ENCODE data around the gene ROS1. TPM values are rescaled to one million over a fixed set of nuclear protein-coding genes. Genes with fewer than 3 reads are reported as not detected.
"Not testable (repeated sequence)": the region's sequence is repeated elsewhere in the genome, so short reads cannot be mapped to it uniquely, and the experiment has no call there.

Gene ROS1
- polyA plus RNA-seq, 3 donors: 0.08 to 0.14 (median 0.14) TPM

DNA sequence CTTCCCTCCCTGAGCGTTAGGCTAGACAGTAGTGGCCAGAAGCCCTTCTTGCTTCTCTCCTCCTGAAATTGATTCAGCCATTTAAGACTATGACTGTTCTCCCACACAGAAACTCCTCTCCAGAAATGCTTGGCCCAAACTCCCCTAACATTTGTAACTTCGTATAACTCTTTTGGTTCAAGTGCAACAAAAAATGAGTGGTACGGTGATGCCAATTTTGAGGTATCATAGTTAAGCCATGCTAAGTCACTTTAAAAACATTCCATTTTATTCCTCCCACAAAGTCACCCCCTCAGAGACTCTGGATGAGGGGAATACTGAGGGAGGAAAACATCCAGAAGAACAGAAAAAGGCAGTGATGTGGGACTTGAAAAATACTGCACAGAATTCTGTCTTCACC lies 21.1 kb upstream of the ROS1 start:
- DNase-seq (ENCODE audit: extremely low read depth in 1 of 11, low read depth in 9 of 11, low spot score in 4 of 11): no peak

DNA sequence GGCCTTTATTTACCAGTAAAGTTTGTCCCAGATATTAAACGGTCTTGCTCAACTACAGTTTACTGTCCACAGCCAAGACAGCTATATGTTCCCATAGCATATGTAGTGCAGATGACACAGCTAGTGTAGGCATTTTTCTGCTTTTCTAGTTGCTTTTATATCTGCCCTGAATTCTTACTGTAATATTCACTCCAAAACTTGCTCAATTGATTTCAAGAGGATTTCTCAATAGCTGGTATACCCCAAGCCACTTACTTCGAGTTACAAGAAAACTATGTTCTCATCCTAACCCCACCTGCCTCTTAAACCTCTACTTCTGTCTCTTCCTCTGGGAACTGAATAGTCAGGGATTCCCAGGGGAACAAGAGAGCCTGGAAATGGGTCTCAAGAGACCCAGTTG lies 18.9 kb upstream of the ROS1 start:
- no peak for DNase-seq (ENCODE audit: extremely low read depth in 1 of 11, low read depth in 9 of 11, low spot score in 4 of 11)

DNA sequence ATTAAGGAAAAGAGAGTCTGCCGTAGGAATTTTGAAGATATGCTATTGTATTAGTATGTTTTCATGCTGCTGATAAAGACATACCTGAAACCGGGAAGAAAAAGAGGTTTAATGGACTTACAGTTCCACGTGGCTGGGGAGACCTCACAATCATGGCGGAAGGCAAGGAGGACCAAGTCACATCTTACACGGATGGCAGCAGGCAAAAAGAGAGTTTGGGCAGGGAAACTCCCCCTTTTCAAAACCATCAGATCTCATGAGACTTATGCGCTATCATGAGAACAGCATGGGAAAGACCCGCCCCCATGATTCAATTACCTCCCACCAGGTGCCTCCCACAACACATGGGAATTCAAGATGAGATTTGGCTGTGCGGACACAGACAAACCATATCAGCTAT lies 16.6 kb upstream of the ROS1 start:
- DNase-seq (ENCODE audit: extremely low read depth in 1 of 11, low read depth in 9 of 11, low spot score in 4 of 11): not testable (repeated sequence)

DNA sequence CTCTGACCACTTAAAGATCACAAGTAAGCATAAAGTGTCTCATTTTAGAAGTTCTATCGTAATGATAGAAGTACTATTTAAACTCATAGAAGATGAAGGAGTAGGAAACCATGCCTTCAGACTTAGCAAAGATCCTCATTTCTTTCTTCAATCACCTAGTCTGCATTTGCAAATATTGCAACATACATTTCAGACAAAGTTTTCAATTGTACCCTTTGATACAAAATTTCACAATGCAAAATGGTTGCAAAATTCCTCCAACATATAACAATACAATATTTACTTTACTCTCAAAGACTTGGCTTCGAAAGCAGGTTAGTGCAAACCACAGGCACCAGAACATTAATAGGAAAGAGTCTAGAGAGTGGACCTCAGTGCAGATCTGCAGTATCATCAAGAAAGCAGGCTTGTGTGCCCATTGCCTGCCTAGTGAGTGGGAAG lies 16.1 kb upstream of the ROS1 start:
- no peak for DNase-seq (ENCODE audit: extremely low read depth in 1 of 11, low read depth in 9 of 11, low spot score in 4 of 11)

DNA sequence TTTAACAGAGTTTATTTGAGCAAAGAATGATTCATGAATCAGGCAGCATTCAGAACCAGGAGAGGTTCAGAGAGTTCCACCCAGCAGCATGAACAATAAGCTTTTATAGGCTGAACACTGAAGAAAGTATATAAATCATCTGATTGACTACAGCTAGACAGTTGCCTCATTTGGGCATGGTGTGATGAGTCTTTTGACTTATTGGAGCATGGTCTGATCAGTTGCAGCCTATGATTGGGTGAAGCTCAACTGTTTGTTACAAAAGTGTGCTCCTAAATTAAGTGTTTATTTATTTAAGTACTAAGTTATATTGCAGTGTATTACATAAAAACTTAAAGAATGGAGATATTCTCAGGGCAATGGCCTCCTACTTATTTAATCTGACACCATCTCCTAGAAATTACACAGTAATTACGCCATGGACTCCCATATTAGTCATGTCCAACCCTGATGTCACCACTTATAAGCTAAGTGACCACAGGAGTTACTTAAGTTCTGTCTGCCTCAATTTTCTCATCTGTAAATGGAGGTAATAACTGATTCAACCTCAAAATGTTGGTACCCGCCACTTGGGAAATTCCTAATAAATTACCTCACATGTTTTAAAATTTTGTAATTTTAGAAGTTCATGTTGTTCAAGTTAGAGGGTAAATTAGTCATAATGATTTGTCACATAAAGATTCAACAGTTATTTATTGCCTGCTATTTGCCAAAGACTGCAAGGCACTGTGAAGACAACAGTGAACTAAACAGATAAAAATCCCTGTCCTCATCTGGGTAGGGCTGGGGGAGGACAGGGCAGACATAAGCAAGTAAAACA lies 15.2 kb upstream of the ROS1 start:
- DNase-seq (ENCODE audit: extremely low read depth in 1 of 11, low read depth in 9 of 11, low spot score in 4 of 11): no peak

DNA sequence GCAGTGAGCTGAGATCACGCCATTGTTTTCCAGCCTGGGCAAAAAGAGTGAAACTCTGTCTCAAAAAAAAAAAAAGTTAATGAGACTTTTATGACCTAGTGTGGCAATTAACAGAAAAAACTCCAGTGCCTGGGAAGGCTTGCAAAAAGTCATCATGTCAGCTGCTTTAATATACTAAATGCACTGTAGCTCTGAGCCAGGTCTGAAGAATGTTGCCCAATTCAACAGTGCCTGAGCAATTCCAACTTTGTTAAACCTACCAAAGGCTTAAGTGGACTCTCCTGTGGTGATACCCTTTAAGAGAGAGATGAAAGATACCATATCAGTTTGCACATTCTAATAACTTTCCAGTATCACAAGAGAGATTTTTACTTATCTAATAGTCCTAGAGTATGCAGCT lies 6.5 kb upstream of the ROS1 start:
- DNase-seq (ENCODE audit: extremely low read depth in 1 of 11, low read depth in 9 of 11, low spot score in 4 of 11): no peak

DNA sequence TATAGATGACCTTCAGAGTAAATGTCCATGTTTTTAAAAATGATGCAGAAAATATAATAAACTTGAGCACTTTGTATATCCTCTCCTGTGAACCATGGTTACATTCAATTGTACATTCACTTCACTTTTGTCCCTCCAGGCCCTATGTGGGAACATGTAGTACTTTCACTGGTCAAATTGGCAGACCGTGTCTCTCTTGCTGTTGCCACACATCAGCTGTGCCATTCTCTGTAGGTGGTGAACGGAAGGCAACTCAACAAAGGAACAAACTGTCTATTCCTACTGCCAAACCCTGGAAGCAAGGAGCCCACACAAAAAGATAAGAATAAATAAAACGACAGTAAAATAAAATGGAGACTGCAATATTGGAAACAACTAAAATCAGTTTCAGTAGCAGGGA lies 2.0 kb downstream of the ROS1 start:
- DNase-seq (ENCODE audit: extremely low read depth in 1 of 11, low read depth in 9 of 11, low spot score in 4 of 11): no peak

DNA sequence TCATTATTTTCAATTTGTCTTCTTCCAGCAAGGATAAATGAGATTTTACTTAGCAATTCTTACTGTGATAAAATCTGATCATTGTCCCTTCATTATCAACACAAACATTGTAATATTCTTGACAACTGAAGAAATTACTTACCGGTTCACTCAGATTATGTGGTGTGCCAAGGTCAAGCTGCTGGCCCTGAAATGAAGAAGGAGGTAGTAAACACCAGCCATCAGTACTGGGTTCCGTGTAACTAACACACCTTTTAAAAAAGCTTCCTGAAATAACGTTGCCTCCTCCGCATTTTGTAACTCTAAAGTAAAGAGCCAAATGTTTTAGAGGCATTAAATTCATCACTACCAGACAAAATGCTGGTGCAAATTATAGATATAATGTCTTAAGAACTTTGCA lies 7.4 kb downstream of the ROS1 start:
- no peak for DNase-seq (ENCODE audit: extremely low read depth in 1 of 11, low read depth in 9 of 11, low spot score in 4 of 11)

DNA sequence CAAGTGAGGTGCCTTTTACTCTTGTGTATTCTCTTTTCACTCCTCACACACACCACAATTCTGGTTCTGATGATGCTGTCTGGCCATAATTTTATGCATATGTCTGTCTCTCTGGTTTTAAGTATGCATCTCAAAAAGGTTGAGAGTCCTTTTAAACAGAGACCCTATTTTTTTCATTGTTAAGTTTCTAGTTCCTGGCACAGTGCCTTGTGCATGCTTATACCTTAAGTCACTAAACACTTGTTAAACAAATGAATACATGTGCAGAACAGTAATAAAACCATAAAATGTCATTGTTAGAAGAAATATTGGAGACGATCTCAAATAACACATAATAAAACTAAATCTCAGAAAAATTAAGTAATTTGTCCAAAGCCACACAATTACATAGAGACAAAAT lies 7.9 kb downstream of the ROS1 start:
- no peak for DNase-seq (ENCODE audit: extremely low read depth in 1 of 11, low read depth in 9 of 11, low spot score in 4 of 11)

DNA sequence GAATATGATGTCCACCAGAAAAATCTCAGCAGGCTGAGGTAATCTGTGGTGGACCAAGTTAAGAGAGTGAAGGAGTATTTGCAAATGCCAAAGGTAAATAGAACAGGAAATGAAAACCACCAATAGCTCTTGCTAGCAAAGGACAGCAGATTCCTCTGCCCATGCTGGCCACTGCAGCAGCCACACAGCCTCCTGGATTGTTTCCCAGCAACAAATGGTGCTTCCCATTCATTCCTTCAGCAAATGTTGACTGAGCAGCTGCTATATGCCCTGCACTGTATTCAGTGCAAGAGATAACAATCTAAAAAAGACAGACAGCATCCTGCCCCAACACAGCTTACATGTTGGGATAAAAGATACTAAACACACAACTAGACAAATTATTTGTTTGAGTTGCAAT lies 11.0 kb downstream of the ROS1 start:
- DNase-seq (ENCODE audit: extremely low read depth in 1 of 11, low read depth in 9 of 11, low spot score in 4 of 11): no peak

DNA sequence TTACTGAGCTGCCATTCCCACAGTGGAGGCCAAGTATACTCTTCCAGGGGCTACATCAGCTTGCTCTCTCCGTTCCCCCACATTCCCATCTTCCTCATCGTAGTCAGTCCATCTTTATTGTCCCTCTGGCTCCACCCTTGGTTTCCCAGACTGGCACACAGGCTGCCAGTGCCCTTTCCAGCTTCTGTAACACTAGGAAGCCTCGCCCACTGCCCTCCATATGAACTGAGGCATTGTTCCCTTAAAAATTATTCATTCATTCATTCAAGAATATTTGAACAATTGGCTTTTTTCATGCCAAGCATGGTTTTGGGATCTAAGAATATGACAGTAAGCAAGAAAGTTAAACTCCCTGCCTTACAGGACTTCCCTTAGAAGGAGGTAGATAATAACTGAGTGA lies 14.3 kb downstream of the ROS1 start:
- DNase-seq (ENCODE audit: extremely low read depth in 1 of 11, low read depth in 9 of 11, low spot score in 4 of 11): no peak

DNA sequence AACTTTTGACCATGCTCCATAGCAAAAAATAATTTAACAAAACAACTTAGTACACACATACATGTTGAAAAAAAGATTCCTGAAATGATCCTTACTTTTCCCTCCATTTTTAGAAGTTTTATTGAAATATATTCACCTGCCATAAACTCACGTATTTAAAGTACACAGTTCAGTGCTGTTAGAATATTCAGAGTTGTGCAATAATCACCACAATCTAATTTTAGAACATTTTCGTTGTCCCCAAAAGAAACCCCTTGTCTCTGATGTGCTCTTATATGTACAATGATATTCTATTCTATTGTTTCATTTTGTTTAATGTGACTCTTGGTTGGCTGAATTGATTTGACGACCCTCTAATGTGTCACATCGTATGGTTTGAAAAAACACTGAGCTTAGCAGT lies 15.9 kb downstream of the ROS1 start:
- no peak for DNase-seq (ENCODE audit: extremely low read depth in 1 of 11, low read depth in 9 of 11, low spot score in 4 of 11)

DNA sequence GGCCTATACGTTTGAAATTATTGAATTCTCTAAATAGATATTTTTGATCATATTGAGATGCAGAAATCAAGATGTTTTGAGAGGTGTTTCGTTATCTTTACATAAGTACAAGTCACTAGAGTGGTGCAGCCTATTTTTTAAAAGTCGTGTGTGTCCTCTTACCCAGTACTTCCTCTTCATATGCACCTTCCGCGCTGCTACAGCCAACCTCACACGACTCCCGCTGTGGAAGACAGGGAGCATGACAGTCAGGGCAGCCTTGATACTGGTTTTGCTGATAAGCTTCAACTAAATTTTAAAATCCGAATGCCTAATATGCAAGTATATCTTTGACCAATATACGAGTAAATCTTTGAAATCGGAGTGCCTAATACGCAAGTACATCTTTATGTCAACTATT lies 16.3 kb downstream of the ROS1 start:
- no peak for DNase-seq (ENCODE audit: extremely low read depth in 1 of 11, low read depth in 9 of 11, low spot score in 4 of 11)

DNA sequence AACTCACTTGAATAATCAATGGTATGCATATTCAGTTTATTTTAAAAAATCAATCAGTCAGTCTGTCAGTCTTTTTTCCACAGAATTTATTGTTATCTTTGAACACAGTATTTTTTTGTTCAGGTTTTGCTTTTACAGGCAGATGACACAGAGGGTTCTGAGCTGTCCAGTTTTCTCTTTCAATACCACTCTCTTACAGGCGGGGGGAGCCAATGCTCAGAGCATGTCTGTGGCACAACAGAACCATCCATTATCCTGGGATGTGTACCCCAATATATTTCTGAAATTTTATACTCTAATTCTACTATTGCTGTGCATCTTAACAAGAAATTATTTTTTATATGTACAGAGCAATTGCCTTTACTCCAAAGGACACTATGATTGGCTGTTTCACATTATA lies 21.2 kb downstream of the ROS1 start:
- DNase-seq (ENCODE audit: extremely low read depth in 1 of 11, low read depth in 9 of 11, low spot score in 4 of 11): no peak

DNA sequence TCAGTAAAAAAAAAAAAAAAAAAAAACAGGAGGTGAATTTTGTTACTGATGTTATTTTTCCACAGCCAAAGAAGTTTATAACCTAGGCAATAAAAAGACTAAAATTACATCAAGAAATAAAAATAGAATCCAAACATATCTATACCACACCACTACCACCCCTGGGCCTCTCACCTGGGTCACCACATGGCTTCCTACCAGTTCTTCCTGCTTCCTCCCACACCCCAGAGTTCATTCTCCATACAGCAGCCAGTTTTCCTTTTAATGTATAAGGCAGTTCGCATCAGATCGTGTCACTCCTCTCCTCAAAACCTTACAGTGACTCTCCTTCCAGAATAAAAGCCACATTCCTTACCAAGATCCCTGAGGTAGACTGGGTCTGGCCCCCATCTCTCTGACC lies 23.9 kb downstream of the ROS1 start:
- no peak for DNase-seq (ENCODE audit: extremely low read depth in 1 of 11, low read depth in 9 of 11, low spot score in 4 of 11)

DNA sequence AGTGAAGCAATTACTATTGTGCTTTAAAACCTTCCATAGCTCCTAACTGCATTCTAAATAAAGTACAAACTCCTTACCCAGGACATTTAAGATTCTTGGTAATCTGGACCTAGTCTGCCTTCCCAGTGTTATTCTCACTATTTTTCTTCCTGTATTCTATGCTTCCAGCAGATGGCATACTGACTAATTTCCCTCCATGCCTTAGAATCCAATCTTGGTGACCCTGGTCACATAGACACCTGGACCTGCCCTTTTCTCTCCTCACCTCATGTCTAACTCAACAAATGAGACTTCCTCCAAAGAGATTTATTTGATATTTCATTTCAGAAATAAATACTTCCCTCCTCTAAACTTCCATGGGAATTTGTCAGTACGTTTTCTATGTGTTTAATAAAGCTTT lies 25.8 kb downstream of the ROS1 start:
- no peak for DNase-seq (ENCODE audit: extremely low read depth in 1 of 11, low read depth in 9 of 11, low spot score in 4 of 11)

DNA sequence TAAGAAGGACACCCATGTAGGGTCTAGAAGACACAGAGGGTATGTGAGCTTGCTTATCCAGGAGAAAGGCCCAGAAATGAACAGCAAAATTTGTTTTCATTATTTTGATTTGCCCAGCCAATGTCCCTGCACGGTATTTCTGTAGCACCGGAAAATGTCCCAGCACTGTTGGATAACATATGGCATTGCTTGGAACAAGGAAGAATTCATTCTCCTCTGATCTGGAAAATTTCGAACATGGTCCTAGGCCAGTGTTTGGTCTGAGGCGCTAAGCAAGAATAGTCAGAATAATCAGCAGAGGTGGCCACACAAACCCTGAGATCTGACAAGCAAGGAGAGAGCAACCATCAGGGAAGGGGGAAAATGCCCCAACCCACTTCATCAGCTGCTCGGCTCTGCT lies 26.6 kb downstream of the ROS1 start:
- no peak for DNase-seq (ENCODE audit: extremely low read depth in 1 of 11, low read depth in 9 of 11, low spot score in 4 of 11)

DNA sequence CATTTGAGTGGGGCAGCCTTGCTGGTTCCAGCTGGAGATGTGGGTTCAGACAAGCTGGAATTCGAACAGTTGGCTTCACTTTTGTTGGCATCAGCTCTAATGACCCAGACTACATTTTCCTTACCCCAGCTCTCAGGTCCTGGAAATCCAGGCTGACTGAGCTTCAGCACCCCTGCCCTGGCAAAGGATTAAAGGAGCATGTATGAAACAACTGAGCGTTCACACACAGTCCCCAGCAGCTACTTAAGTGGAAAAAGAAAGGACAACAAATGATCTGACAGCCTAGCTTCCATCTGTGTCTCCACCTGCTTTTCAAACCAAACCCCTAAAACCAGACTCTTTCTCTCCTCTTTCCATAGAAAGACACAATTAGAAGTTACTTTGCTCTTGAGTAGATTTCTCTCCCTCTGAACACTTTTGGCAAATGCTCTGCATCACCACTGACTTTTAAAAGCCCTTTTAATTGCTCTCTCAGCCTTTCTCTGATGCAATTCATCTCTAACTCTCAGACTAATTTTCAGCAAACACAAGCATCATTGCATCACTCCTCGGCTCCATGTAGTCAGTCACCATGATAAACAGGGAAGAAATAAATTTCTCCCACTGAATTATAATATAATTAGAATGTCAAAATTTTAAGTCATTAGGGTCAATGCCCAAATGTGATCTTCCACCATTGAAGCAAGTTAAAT lies 28.1 kb downstream of the ROS1 start:
- DNase-seq (ENCODE audit: extremely low read depth in 1 of 11, low read depth in 9 of 11, low spot score in 4 of 11): no peak

DNA sequence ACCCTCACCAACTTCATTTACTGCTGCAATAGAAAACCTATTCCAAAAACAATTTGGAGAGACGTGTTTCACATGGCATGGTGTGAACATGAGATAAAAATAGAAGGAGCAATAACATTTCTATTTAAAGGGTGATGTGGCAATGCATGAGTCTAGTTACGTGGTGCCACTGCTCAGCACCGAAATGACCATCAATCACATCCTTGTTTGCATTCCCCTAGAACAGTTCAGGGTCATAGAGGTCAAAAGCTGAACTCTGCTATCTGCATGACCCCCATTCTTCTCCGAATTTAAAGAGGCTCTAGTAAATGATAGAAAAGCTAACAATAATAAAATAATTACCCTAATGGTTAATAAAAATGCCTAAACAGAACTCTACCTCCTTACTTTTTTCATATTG lies 29.5 kb downstream of the ROS1 start:
- no peak for DNase-seq (ENCODE audit: extremely low read depth in 1 of 11, low read depth in 9 of 11, low spot score in 4 of 11)

DNA sequence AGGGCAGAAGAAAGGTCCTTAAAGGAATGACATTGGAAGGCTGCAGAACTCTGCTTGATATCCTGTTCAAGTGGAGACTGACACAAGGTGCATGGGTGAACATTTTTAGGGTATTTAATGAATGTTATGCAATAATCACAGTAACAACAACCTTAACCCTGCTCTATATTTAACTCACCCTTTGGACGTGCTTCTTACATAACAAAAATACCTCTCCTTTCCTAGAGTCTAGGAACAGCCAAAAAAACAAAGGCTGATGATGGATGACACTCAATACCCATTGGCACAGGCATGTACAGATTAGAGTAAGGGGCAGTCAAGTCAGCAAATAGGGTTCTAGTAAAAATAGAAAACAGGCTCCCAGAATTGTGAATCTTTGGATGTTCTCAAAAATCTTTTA lies 30.6 kb downstream of the ROS1 start:
- DNase-seq (ENCODE audit: extremely low read depth in 1 of 11, low read depth in 9 of 11, low spot score in 4 of 11): no peak

DNA sequence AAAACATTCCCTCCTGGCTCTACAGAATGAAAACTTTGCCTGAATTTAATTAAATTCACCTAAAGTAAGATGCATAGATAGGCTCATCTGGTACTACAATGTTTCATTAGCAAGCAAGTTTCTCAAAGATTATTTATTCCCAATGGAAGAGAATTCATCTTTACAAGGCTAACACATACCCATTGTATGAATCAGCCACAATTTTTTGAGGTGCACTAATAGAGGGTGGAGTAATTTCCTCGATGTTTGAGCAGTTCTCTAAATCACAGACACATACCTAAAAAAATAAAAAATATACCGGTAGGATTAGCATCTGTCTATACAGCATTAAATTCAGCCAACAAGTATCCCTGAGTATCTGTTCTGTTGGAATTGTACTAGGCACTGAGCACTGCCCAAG lies 32.7 kb downstream of the ROS1 start:
- DNase-seq (ENCODE audit: extremely low read depth in 1 of 11, low read depth in 9 of 11, low spot score in 4 of 11): no peak
